OCI-LY1 (cell line): ENCODE results near the gene DUSP16.
A peak's percentile ranks its signal among the peaks of the same experiment; 100 is the strongest.

ENCODE experiments used
- H2AFZ ChIP-seq: fragments of 200-600 bp; sonication (generic), shearing (Covaris generic); 2 replicates; pipeline ENCODE4 v1.6.0; 2014; ENCODE audit warnings: antibody characterized with exemption, mild to moderate bottlenecking, low read length
- H3F3A ChIP-seq: fragments of 200-600 bp; sonication (generic), shearing (Covaris generic); 2 replicates; pipeline ENCODE4 v1.6.0; 2014; ENCODE audit warnings: mild to moderate bottlenecking, antibody characterized with exemption, low read length, moderate library complexity; ENCODE audit not compliant: insufficient read depth
- H3K27ac ChIP-seq: fragments of 200-600 bp; sonication (generic); 2 replicates; pipeline ENCODE4 v1.5.1; 2014; ENCODE audit warnings: low read length, mixed run types, mild to moderate bottlenecking, low read depth; ENCODE audit not compliant: poor library complexity, severe bottlenecking
- H3K27me3 ChIP-seq: fragments of 200-600 bp; sonication (generic); 2 replicates; pipeline ENCODE4 v1.6.0; 2014; ENCODE audit warnings: antibody characterized with exemption, mild to moderate bottlenecking, low read length, moderate library complexity; ENCODE audit not compliant: insufficient read depth
- H3K36me3 ChIP-seq: fragments of 200-600 bp; sonication (generic); 2 replicates; pipeline ENCODE4 v1.6.1; 2014; ENCODE audit warnings: mild to moderate bottlenecking, antibody characterized with exemption, low read length, moderate library complexity, mixed read lengths; ENCODE audit not compliant: insufficient read depth
- H3K4me1 ChIP-seq: fragments of 200-600 bp; sonication (generic); 2 replicates; pipeline ENCODE4 v1.5.1; 2014; ENCODE audit warnings: mild to moderate bottlenecking, low read length, moderate library complexity; ENCODE audit not compliant: insufficient read depth, severe bottlenecking
- H3K4me2 ChIP-seq: fragments of 200-600 bp; sonication (generic), shearing (Covaris generic); 2 replicates; pipeline ENCODE4 v1.6.1; 2014; ENCODE audit warnings: low read length
- H3K4me3 ChIP-seq: fragments of 200-600 bp; sonication (generic); 2 replicates; pipeline ENCODE4 v1.5.1; 2014; ENCODE audit warnings: low read length, low read depth, mild to moderate bottlenecking, mixed read lengths; ENCODE audit not compliant: poor library complexity, severe bottlenecking
- H3K79me2 ChIP-seq: fragments of 200-600 bp; shearing (Covaris generic); 2 replicates; pipeline ENCODE4 v1.6.1; 2016; ENCODE audit warnings: mixed run types, low read length, mixed read lengths; ENCODE audit not compliant: insufficient read depth
- H3K9ac ChIP-seq: fragments of 200-600 bp; sonication (generic), shearing (Covaris generic); 2 replicates; pipeline ENCODE4 v1.6.1; 2014; ENCODE audit warnings: mild to moderate bottlenecking, low read length, mixed read lengths
- H3K9me2 ChIP-seq: fragments of 200-600 bp; sonication (generic), shearing (Covaris generic); 2 replicates; pipeline ENCODE4 v1.6.1; 2014; ENCODE audit warnings: low read depth, mild to moderate bottlenecking, low read length, mixed read lengths
- H3K9me3 ChIP-seq: fragments of 200-600 bp; shearing (Covaris generic); 2 replicates; pipeline ENCODE4 v1.6.1; 2014; ENCODE audit warnings: low read length, mixed read lengths
- H4K20me1 ChIP-seq: fragments of 200-600 bp; sonication (generic), shearing (Covaris generic); 2 replicates; pipeline ENCODE4 v1.6.0; 2016; ENCODE audit warnings: mild to moderate bottlenecking, low read length; ENCODE audit not compliant: insufficient read depth
- EZH2 ChIP-seq: fragments of 200-600 bp; sonication (generic), shearing (Covaris generic); IDR thresholded peaks from 2 replicates; pipeline ENCODE4 v1.8.0; 2017; ENCODE audit warnings: borderline replicate concordance, mixed run types, mild to moderate bottlenecking, antibody characterized with exemption, low read length, moderate library complexity, mixed read lengths
- TF ChIP-seq, protein P1 (sequence below): fragments of 200-600 bp; sonication (generic), shearing (Covaris generic); IDR thresholded peaks from 2 replicates; pipeline ENCODE4 v1.5.1; 2017; ENCODE audit warnings: mild to moderate bottlenecking, antibody characterized with exemption, low read length, moderate library complexity, mixed read lengths

Gene DUSP16

DNA sequence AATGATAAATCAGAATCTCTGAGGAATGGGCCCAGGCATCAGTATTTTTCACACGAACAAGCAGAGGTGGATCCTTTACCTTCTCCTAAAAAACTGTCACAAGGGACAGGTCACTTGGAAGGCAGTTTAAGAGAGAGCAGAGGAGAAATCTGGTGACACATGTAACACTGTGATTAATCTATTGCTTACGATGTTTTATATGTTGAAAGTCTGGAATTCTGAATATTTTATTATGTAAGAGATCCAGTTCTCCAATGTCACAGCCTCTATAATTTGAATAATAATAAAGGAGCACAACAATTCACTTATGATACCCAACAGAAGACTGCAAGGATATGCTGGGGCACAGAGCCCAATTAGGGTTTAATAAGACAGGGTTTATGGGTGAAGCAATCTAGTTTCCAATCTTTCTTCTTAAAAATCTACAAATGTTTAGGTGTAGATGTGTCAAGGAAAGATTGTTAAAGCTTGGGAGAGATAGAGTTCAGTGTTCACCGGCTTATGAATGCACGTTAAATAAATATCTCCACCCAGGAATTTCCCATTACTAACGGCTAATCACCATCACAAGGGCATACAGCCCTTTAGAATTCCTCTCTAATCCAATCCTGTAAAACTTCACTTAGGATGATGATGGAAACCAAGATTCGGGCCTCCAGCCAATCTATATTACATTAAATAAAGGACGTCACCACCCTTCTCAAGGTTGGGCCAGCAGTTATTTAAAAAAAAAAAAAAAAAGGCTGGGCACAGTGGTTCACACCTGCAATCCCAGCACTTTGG is 23.4 kb downstream of the DUSP16 start:
- H3K4me1 ChIP-seq = peaks cover 70% of the 10 kb centered on the region
- no peaks in the 10 kb centered on the region for H3K36me3 ChIP-seq
- TF ChIP-seq EZH2 = no peak
- TF ChIP-seq, protein P1, sequence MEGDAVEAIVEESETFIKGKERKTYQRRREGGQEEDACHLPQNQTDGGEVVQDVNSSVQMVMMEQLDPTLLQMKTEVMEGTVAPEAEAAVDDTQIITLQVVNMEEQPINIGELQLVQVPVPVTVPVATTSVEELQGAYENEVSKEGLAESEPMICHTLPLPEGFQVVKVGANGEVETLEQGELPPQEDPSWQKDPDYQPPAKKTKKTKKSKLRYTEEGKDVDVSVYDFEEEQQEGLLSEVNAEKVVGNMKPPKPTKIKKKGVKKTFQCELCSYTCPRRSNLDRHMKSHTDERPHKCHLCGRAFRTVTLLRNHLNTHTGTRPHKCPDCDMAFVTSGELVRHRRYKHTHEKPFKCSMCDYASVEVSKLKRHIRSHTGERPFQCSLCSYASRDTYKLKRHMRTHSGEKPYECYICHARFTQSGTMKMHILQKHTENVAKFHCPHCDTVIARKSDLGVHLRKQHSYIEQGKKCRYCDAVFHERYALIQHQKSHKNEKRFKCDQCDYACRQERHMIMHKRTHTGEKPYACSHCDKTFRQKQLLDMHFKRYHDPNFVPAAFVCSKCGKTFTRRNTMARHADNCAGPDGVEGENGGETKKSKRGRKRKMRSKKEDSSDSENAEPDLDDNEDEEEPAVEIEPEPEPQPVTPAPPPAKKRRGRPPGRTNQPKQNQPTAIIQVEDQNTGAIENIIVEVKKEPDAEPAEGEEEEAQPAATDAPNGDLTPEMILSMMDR = no peak
- H4K20me1 ChIP-seq = no peaks in the 10 kb centered on the region
- H3K9me2 ChIP-seq = no peaks in the 10 kb centered on the region
- peak overlapping the region; percentile 76 for H3K27ac ChIP-seq
- H3K9ac ChIP-seq = no peak overlapping the region
- H3K9me3 ChIP-seq = no peaks in the 10 kb centered on the region
- H2AFZ ChIP-seq = no peak overlapping the region
- no peak overlapping the region for H3K4me3 ChIP-seq
- no peaks in the 10 kb centered on the region for H3K79me2 ChIP-seq
- peak overlapping the region; percentile 40; the same call in 1 of the 2 replicates for H3K4me2 ChIP-seq
- no peaks in the 10 kb centered on the region for H3F3A ChIP-seq
- H3K27me3 ChIP-seq = no peaks in the 10 kb centered on the region

DNA sequence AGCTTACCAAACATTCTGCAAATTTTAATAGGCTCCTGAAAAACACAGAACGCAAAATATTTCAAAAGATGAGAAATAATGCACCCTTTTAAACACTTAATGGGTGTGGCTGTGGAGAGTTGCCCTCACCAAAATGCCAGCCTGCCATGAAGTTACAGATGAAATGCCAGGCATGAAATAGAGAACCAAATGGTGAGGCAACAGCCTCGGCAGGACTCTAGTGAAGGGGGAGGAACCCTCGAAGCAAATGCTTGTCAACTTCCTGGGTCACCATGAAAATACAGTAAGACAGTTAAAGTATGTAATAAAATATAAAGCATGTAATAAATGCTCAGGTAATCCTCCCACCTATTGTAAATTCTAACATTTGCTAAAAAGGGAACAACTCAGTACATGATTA is 24.1 kb downstream of the DUSP16 start:
- H3F3A ChIP-seq = no peaks in the 10 kb centered on the region
- no peaks in the 10 kb centered on the region for H4K20me1 ChIP-seq
- no peaks in the 10 kb centered on the region for H3K79me2 ChIP-seq
- H3K4me2 ChIP-seq = peak overlapping the region; percentile 40; the same call in 1 of the 2 replicates
- H3K4me1 ChIP-seq = peaks cover 77% of the 10 kb centered on the region
- peak overlapping the region; percentile 76 for H3K27ac ChIP-seq
- TF ChIP-seq, protein P1 = no peak
- no peak for TF ChIP-seq EZH2
- no peak overlapping the region; the same call in 1 of the 2 replicates for H3K9ac ChIP-seq
- no peaks in the 10 kb centered on the region for H3K27me3 ChIP-seq
- no peaks in the 10 kb centered on the region for H3K9me3 ChIP-seq
- no peaks in the 10 kb centered on the region for H3K9me2 ChIP-seq
- H3K36me3 ChIP-seq = no peaks in the 10 kb centered on the region
- no peak overlapping the region for H2AFZ ChIP-seq
- H3K4me3 ChIP-seq = peak overlapping the region; percentile 19

DNA sequence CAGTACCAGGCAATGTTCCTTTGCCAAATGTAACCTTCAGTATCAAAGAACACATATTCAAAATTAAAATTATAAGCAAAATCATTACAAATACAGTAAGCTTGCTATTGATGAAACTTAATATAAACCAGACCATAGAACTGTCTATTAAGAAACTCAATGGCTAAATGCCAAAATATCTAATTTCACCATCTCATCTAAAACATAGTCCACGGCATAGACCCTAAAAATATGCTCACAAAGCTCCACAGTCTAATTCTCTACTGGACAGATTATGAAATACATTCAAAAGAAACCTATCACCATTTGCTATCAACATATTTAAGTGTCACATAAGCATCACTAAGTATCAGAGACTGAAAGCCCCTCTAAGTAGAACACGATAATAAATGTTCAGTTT is 25.2 kb downstream of the DUSP16 start:
- peak overlapping the region; percentile 34 for H3K27ac ChIP-seq
- TF ChIP-seq, protein P1 = no peak
- no peak for TF ChIP-seq EZH2
- H3K4me3 ChIP-seq = no peak overlapping the region
- no peaks in the 10 kb centered on the region for H3K9me2 ChIP-seq
- no peaks in the 10 kb centered on the region for H3K36me3 ChIP-seq
- H3K9ac ChIP-seq = no peak overlapping the region
- peaks cover 77% of the 10 kb centered on the region for H3K4me1 ChIP-seq
- H4K20me1 ChIP-seq = no peaks in the 10 kb centered on the region
- no peak overlapping the region for H2AFZ ChIP-seq
- H3K4me2 ChIP-seq = no peak overlapping the region
- no peaks in the 10 kb centered on the region for H3F3A ChIP-seq
- H3K79me2 ChIP-seq = no peaks in the 10 kb centered on the region
- H3K9me3 ChIP-seq = no peaks in the 10 kb centered on the region
- H3K27me3 ChIP-seq = no peaks in the 10 kb centered on the region
